SU-DHL-6 (cell line): ENCODE measurements around the gene RAB11B.

Experiments used
- EZH2phosphoT487 ChIP-seq: fragments of 200-600 bp; sonication (generic), shearing (Covaris generic); conservative IDR thresholded peaks from 2 replicates; pipeline ENCODE4 v1.6.1; 2018; ENCODE audit warnings: mild to moderate bottlenecking, antibody characterized with exemption, low read length, moderate library complexity, mixed read lengths
- TF ChIP-seq, protein P1 (sequence below): fragments of 200-600 bp; sonication (generic); IDR thresholded peaks from one replicate; pipeline ENCODE4 v1.5.1; 2017; ENCODE audit warnings: antibody characterized with exemption, mild to moderate bottlenecking, low read length, moderate library complexity; ENCODE audit not compliant: insufficient read depth, poor library complexity, severe bottlenecking

GRCh38 chr19:8363803-8364771, 26.1 kb upstream of the RAB11B start, which contains the start of gene ANGPTL4:
- TF ChIP-seq, protein P1, sequence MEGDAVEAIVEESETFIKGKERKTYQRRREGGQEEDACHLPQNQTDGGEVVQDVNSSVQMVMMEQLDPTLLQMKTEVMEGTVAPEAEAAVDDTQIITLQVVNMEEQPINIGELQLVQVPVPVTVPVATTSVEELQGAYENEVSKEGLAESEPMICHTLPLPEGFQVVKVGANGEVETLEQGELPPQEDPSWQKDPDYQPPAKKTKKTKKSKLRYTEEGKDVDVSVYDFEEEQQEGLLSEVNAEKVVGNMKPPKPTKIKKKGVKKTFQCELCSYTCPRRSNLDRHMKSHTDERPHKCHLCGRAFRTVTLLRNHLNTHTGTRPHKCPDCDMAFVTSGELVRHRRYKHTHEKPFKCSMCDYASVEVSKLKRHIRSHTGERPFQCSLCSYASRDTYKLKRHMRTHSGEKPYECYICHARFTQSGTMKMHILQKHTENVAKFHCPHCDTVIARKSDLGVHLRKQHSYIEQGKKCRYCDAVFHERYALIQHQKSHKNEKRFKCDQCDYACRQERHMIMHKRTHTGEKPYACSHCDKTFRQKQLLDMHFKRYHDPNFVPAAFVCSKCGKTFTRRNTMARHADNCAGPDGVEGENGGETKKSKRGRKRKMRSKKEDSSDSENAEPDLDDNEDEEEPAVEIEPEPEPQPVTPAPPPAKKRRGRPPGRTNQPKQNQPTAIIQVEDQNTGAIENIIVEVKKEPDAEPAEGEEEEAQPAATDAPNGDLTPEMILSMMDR = no peak
- TF ChIP-seq EZH2phosphoT487 = no peak
